Vagina (tissue), 2 donors: ENCODE results near the gene RAB9B. TPM values are rescaled to one million over a fixed set of nuclear protein-coding genes. Genes with fewer than 3 reads are reported as not detected.

ENCODE experiments used
- DNase-seq, 2 donors: peaks; one replicate each; pipeline ENCODE4 v3.0.0-alpha.2; 2017; ENCODE audit errors: extremely low spot score in 2 of 2
- H3K27ac ChIP-seq: fragments of 200-600 bp; sonication (generic); one replicate; pipeline ENCODE4 v1.5.1; 2019
- H3K27me3 ChIP-seq: fragments of 200-600 bp; sonication (generic); one replicate; pipeline ENCODE4 v1.5.1; 2019
- H3K36me3 ChIP-seq, 2 donors: fragments of 200-600 bp; sonication (generic); one replicate each; pipeline ENCODE4 v1.5.1; 2017 to 2019
- H3K4me1 ChIP-seq: fragments of 200-600 bp; sonication (generic); one replicate; pipeline ENCODE4 v1.5.1; 2019
- H3K4me3 ChIP-seq, 2 donors: fragments of 200-600 bp; sonication (generic); 1 replicate in 1 of 2; 2 replicates in 1 of 2; pipeline ENCODE4 v1.5.1; 2016 to 2019
- H3K9me3 ChIP-seq: fragments of 200-600 bp; sonication (generic); one replicate; pipeline ENCODE4 v1.5.1; 2019
- POLR2A ChIP-seq, 2 donors: fragments of 450-650 bp; IDR thresholded peaks; one replicate each; pipeline ENCODE4 v1.6.1; 2017; ENCODE audit warnings: antibody characterized with exemption in 2 of 2, mild to moderate bottlenecking in 2 of 2, moderate library complexity in 2 of 2
- POLR2AphosphoS5 ChIP-seq, 2 donors: sonication (generic); formaldehyde crosslinking; IDR thresholded peaks; one replicate each; pipeline ENCODE4 v1.9.0; 2017; ENCODE audit warnings: antibody characterized with exemption in 2 of 2, mild to moderate bottlenecking in 2 of 2, low read depth in 1 of 2; ENCODE audit not compliant: insufficient read depth in 1 of 2
- intact Hi-C: fragments of 100-400 bp; cut with DNase I; formaldehyde crosslinking; loops from one replicate; pipeline ENCODE4 v1.15.1; 2023
- total RNA-seq: library from RNA; depleted of rRNA; stranded (reverse); fragments of >200 nt; gene quantifications from one replicate; pipeline ENCODE4 v1.2.3, GENCODE V29; 2016
- TF ChIP-seq, protein P1 (sequence below), 3 experiments: fragments of 450-650 bp in 2 of 3; fragments of 200-600 bp in 1 of 3; sonication (generic) in 1 of 3; IDR thresholded peaks; one replicate each; pipeline ENCODE4 v1.5.1; 2017 to 2019; ENCODE audit warnings: antibody characterized with exemption in 3 of 3, mild to moderate bottlenecking in 2 of 3, moderate library complexity in 2 of 3

Gene RAB9B
- total RNA-seq, 1 donor from 2014 or later: 0.98 TPM

DNA sequence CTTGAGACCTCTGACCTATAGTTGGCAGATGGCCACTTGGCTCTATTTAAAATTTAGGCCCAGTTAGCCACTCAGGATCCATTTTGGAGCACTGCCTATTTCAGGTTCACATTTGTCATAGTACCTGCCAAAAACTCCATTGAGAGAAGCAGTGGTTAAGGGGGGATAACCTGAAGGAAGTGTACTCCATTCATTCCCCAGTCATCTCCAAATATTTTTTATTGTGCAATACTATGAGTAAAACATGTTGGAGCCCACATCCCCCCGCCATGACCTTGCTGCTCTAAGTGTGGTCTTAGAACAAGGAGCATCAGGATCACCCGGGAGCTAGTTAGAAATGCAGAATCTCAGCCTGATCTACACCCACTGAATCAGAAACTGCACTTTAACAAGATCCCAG is 34.4 kb downstream of the RAB9B start:
- TF ChIP-seq, protein P1, sequence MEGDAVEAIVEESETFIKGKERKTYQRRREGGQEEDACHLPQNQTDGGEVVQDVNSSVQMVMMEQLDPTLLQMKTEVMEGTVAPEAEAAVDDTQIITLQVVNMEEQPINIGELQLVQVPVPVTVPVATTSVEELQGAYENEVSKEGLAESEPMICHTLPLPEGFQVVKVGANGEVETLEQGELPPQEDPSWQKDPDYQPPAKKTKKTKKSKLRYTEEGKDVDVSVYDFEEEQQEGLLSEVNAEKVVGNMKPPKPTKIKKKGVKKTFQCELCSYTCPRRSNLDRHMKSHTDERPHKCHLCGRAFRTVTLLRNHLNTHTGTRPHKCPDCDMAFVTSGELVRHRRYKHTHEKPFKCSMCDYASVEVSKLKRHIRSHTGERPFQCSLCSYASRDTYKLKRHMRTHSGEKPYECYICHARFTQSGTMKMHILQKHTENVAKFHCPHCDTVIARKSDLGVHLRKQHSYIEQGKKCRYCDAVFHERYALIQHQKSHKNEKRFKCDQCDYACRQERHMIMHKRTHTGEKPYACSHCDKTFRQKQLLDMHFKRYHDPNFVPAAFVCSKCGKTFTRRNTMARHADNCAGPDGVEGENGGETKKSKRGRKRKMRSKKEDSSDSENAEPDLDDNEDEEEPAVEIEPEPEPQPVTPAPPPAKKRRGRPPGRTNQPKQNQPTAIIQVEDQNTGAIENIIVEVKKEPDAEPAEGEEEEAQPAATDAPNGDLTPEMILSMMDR (IDR thresholded peaks at IDR 0.05): no peak
- no peak for TF ChIP-seq POLR2AphosphoS5 (IDR thresholded peaks at IDR 0.05; ENCODE audit: insufficient read depth in 1 of 2, low read depth in 1 of 2)
- TF ChIP-seq POLR2A (IDR thresholded peaks at IDR 0.05): no peak
- Histone ChIP-seq H3K27ac (no peak overlapping the region), H3K9me3 (no peaks in the 10 kb centered on the region), H3K4me3 (no peak overlapping the region), H3K36me3 (no peaks in the 10 kb centered on the region), H3K27me3 (no peaks in the 10 kb centered on the region), H3K4me1 (no peaks in the 10 kb centered on the region)
- DNase-seq: no peak
- intact Hi-C loops: no loop called here

DNA sequence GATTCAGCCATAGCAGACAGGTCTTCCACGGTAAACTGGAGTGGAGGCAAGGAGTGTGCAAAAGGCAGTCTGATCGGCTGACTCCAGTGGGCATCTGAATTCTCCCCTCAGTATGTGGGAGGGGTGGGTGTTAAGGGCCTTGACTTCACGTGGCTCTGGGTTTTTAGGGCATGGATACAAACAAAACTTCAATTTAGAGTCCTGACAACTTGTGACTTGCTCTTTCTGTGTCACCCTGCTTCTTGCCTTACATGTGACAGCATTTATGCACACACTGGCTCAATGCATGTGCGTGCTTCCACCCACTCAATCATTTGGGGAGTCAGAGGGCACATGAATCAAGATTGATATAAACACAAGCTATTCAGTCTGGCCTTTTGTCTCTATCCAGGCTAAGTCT is 37.9 kb downstream of the RAB9B start:
- DNase-seq: no peak
- TF ChIP-seq POLR2A (IDR thresholded peaks at IDR 0.05): no peak
- no peak for TF ChIP-seq POLR2AphosphoS5 (IDR thresholded peaks at IDR 0.05; ENCODE audit: insufficient read depth in 1 of 2, low read depth in 1 of 2)
- TF ChIP-seq, protein P1 (IDR thresholded peaks at IDR 0.05): no peak
- intact Hi-C loops: no loop called here

DNA sequence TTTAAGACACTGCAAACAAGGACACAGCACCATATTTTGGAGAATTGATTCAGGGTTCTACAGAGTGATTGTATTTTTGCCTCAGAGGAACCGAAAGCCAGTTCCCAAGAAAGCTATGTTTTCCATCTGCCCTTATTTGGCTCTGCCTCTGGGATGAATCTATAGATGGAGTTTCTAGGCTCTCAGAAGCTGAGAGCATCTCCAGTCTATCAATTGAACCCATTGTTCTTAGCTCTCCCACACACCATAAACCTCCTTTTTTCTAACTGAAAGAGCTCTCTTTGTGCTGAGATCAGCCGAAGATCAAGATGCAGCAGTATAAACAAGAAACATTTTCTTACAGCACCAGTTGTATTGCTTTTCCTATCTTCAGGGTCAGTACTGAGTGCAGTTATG is 38.5 kb downstream of the RAB9B start:
- no peak overlapping the region for H3K27ac ChIP-seq
- H3K9me3 ChIP-seq: no peaks in the 10 kb centered on the region
- no peaks in the 10 kb centered on the region for H3K27me3 ChIP-seq
- no peak for TF ChIP-seq POLR2AphosphoS5 (IDR thresholded peaks at IDR 0.05; ENCODE audit: insufficient read depth in 1 of 2, low read depth in 1 of 2)
- H3K4me1 ChIP-seq: no peaks in the 10 kb centered on the region
- no peak for DNase-seq
- no peaks in the 10 kb centered on the region for H3K36me3 ChIP-seq
- no peak overlapping the region for H3K4me3 ChIP-seq
- intact Hi-C loops: no loop called here

More for the DNA sequence above, 37.9 kb downstream of the RAB9B start:
- Histone ChIP-seq H3K27ac (no peak overlapping the region), H3K4me1 (no peaks in the 10 kb centered on the region), H3K9me3 (no peaks in the 10 kb centered on the region), H3K4me3 (no peak overlapping the region), H3K36me3 (no peaks in the 10 kb centered on the region), H3K27me3 (no peaks in the 10 kb centered on the region)

DNA sequence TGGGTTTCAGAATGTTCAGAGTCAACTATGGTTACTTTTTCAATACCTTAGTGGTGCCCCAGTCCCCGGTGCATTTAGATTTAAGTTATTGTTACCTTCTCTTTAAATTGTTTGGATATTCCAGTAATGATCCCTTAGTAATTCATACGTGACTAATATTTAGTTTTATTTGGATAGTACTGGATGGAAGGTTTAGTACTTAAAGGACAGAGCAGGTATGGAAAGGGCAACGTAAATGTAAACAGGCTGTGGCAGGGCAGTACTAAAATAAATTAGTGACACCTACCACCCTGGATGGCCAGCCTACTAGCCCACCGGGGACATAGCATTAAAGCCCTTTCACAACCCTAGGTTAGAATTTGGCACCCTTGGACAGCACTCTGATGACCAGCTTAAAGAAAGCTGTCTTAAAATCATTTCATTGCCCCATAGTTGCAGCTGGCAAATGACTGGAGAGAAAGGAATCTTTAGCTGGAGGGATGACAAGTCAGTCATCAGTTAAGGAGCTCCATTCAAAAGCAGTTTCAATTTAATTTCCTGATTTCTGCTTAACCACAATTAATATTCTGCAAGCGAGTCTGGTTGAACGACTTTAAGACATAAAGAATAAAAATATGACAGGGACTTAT is 39.0 kb downstream of the RAB9B start:
- Histone ChIP-seq H3K4me3 (no peak overlapping the region), H3K36me3 (no peaks in the 10 kb centered on the region), H3K9me3 (no peaks in the 10 kb centered on the region), H3K27me3 (no peaks in the 10 kb centered on the region), H3K4me1 (no peaks in the 10 kb centered on the region), H3K27ac (no peak overlapping the region)
- TF ChIP-seq POLR2AphosphoS5 (IDR thresholded peaks at IDR 0.05; ENCODE audit: insufficient read depth in 1 of 2, low read depth in 1 of 2): no peak
- TF ChIP-seq, protein P1 (IDR thresholded peaks at IDR 0.05): no peak
- no peak for TF ChIP-seq POLR2A (IDR thresholded peaks at IDR 0.05)
- DNase-seq: no peak
- intact Hi-C loops: no loop called here

DNA sequence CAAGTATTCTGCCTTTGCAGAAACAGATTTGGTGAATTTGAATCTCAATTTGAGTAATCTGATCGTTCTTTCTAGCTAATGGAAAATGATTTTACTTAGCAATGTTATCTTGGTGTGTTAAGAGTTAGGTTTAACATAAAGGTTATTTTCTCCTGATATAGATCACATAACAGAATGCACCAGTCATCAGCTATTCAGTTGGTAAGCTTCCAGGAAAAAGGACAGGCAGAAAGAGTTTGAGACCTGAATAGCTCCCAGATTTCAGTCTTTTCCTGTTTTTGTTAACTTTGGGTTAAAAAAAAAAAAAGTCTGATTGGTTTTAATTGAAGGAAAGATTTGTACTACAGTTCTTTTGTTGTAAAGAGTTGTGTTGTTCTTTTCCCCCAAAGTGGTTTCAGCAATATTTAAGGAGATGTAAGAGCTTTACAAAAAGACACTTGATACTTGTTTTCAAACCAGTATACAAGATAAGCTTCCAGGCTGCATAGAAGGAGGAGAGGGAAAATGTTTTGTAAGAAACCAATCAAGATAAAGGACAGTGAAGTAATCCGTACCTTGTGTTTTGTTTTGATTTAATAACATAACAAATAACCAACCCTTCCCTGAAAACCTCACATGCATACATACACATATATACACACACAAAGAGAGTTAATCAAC is 40.1 kb downstream of the RAB9B start:
- TF ChIP-seq POLR2A (IDR thresholded peaks at IDR 0.05): no peak
- TF ChIP-seq, protein P1 (IDR thresholded peaks at IDR 0.05): no peak
- no peak for TF ChIP-seq POLR2AphosphoS5 (IDR thresholded peaks at IDR 0.05; ENCODE audit: insufficient read depth in 1 of 2, low read depth in 1 of 2)
- Histone ChIP-seq H3K27me3 (no peaks in the 10 kb centered on the region), H3K36me3 (no peaks in the 10 kb centered on the region), H3K4me3 (no peak overlapping the region), H3K9me3 (no peaks in the 10 kb centered on the region), H3K4me1 (no peaks in the 10 kb centered on the region), H3K27ac (no peak overlapping the region)
- no peak for DNase-seq
- intact Hi-C loops: no loop called here
